ENCODE data around the gene TTLL7. TPM values are rescaled to one million over a fixed set of nuclear protein-coding genes. Genes with fewer than 3 reads are reported as not detected.

TTLL7 gene
- total RNA-seq, 2 experiments from 2014 or later: 2.9 to 5.3 TPM

GRCh38 chr1:83872515-83872914 is 126.4 kb downstream of the TTLL7 start:
- Mint-ChIP-seq H3K9me3 (ENCODE audit: low read depth) (no peaks in the 10 kb centered on the region), H3K4me3 (no peak overlapping the region), H3K36me3 (no peaks in the 10 kb centered on the region), H3K27me3 (peaks cover 3% of the 10 kb centered on the region), H3K4me1 (no peaks in the 10 kb centered on the region), H3K27ac (no peak overlapping the region)
- ATAC-seq: no peak
- no peak for DNase-seq
- CTCF ChIA-PET: no interaction called here

- Mint-ChIP-seq H3K27ac (no peak overlapping the region), H3K4me1 (peaks cover 8% of the 10 kb centered on the region), H3K27me3 (peaks cover 11% of the 10 kb centered on the region), H3K9me3 (ENCODE audit: low read depth) (no peaks in the 10 kb centered on the region), H3K36me3 (no peaks in the 10 kb centered on the region), H3K4me3 (no peak overlapping the region)
- ATAC-seq (no peak), DNase-seq (no peak)
- CTCF ChIA-PET: no interaction called here
Observed at GRCh38 chr1:83864991-83865390, 133.9 kb downstream of the TTLL7 start.

DNA sequence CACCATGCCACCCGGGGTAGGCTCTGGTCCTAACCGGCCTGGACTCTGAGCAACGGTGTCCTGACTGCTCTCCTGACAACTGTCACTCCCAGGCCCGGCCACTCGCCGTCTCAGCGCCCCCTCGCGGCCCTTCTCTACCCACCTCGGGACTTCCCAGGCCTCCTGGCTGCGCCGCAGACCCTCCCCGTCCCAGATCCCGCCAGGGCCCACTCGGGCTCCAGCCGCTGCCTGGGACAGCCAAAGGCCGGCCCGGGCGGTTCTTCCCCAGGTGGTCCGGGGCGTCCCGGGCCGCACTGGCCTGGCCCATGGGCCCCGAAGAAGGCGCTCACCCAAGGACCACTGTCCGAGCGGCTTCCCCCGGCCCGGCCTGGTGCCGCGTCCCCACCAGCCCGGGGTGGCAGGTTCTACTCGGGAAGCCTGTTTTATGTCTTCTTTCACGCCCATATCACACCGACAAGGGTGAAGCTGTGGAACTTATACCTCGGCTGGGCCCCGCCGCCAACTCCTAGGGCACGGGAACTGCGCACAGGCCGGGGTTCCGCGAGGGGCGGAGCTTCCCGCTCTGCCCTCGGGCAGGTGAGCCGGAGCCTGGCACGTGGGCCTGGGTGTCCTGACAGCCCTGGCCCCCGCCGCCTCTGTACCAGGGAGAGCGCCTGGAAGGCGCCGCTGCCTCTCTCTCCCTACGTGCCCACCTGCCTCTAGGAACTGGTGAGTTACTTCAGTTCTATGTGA is 138.3 kb downstream of the TTLL7 start:
- no peaks in the 10 kb centered on the region for H3K9me3 Mint-ChIP-seq (ENCODE audit: low read depth)
- H3K4me3 Mint-ChIP-seq: peak overlapping the region; percentile 53
- H3K36me3 Mint-ChIP-seq: no peaks in the 10 kb centered on the region
- H3K27me3 Mint-ChIP-seq: peaks cover 12% of the 10 kb centered on the region
- ATAC-seq (peak; percentile 91), DNase-seq (peak; percentile 75)
- CTCF ChIA-PET: interaction anchor here (1.0 kb wide), 2 partner anchors 48 to 724 kb away, joined by 3 to 4 read pairs; no protein-coding TSS in a partner anchor
- no peak overlapping the region for H3K27ac Mint-ChIP-seq
- H3K4me1 Mint-ChIP-seq: peaks cover 9% of the 10 kb centered on the region

- Mint-ChIP-seq H3K27ac (no peak overlapping the region), H3K36me3 (no peaks in the 10 kb centered on the region), H3K27me3 (peaks cover 12% of the 10 kb centered on the region), H3K4me1 (peaks cover 9% of the 10 kb centered on the region), H3K4me3 (no peak overlapping the region), H3K9me3 (ENCODE audit: low read depth) (no peaks in the 10 kb centered on the region)
- DNase-seq (no peak), ATAC-seq (no peak)
- CTCF ChIA-PET: no interaction called here
Observed at GRCh38 chr1:83857716-83858115, 141.2 kb downstream of the TTLL7 start.

GRCh38 chr1:83857103-83857502 is 141.8 kb downstream of the TTLL7 start:
- ATAC-seq (no peak), DNase-seq (no peak)
- Mint-ChIP-seq H3K4me1 (peaks cover 9% of the 10 kb centered on the region), H3K36me3 (no peaks in the 10 kb centered on the region), H3K27me3 (peaks cover 10% of the 10 kb centered on the region), H3K4me3 (no peak overlapping the region), H3K9me3 (ENCODE audit: low read depth) (no peaks in the 10 kb centered on the region), H3K27ac (no peak overlapping the region)
- CTCF ChIA-PET: no interaction called here

GRCh38 chr1:83856381-83856780 is 142.6 kb downstream of the TTLL7 start:
- no peak overlapping the region for H3K4me3 Mint-ChIP-seq
- H3K9me3 Mint-ChIP-seq (ENCODE audit: low read depth): no peaks in the 10 kb centered on the region
- ATAC-seq (no peak), DNase-seq (no peak)
- peaks cover 7% of the 10 kb centered on the region for H3K4me1 Mint-ChIP-seq
- no peak overlapping the region for H3K27ac Mint-ChIP-seq
- CTCF ChIA-PET: no interaction called here
- H3K36me3 Mint-ChIP-seq: no peaks in the 10 kb centered on the region
- peaks cover 6% of the 10 kb centered on the region for H3K27me3 Mint-ChIP-seq

DNA sequence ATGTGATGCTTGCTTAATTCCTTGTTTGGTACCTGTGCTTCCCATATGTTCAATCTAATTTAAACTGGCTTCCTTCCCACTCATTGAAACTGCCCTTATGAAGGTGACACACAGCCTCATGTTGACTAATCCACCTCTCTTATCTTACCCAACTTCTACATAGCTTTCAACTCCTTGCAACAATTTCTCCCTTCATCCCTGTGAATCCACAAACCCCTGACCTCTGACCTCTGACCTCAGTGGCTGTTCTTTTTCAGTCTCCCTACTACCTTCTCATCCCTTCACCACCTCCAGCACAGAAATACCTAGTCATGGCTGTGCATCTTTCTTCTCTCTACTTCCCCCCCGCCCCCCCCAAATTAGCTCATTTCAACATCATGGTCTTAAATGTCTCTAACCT is 144.5 kb downstream of the TTLL7 start:
- H3K4me3 Mint-ChIP-seq: no peak overlapping the region
- no peak for ATAC-seq
- no peaks in the 10 kb centered on the region for H3K27me3 Mint-ChIP-seq
- no peak overlapping the region for H3K27ac Mint-ChIP-seq
- peaks cover 9% of the 10 kb centered on the region for H3K4me1 Mint-ChIP-seq
- DNase-seq: no peak
- CTCF ChIA-PET: no interaction called here
- H3K9me3 Mint-ChIP-seq (ENCODE audit: low read depth): no peaks in the 10 kb centered on the region
- no peaks in the 10 kb centered on the region for H3K36me3 Mint-ChIP-seq

DNA sequence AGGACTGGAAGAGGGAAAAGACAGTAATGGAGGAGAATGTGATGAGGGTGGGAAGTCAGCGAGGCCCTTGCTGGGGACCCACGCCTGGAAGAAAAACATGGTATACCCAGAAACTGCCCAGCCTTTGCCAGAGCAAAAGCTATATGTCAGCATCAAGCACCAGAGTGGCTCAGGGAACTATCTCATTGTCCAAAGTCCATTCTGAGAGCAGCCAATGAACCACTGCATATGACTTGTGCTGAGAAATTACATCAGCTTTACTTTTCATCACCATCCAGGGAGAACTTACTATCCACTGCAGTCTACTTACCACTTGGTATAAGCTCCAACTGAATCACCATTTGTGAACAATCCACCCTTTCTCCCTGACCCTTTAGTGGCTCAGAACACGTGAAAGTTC is 148.1 kb downstream of the TTLL7 start:
- no peak for ATAC-seq
- DNase-seq: no peak
- H3K4me3 Mint-ChIP-seq: no peak overlapping the region
- CTCF ChIA-PET: interaction anchor here (0.9 kb wide), 1 partner anchor 9 kb away, joined by 3 read pairs; no protein-coding TSS in a partner anchor
- H3K4me1 Mint-ChIP-seq: peaks cover 10% of the 10 kb centered on the region
- no peak overlapping the region for H3K27ac Mint-ChIP-seq
- H3K9me3 Mint-ChIP-seq (ENCODE audit: low read depth): no peaks in the 10 kb centered on the region
- H3K36me3 Mint-ChIP-seq: no peaks in the 10 kb centered on the region
- H3K27me3 Mint-ChIP-seq: no peaks in the 10 kb centered on the region

DNA sequence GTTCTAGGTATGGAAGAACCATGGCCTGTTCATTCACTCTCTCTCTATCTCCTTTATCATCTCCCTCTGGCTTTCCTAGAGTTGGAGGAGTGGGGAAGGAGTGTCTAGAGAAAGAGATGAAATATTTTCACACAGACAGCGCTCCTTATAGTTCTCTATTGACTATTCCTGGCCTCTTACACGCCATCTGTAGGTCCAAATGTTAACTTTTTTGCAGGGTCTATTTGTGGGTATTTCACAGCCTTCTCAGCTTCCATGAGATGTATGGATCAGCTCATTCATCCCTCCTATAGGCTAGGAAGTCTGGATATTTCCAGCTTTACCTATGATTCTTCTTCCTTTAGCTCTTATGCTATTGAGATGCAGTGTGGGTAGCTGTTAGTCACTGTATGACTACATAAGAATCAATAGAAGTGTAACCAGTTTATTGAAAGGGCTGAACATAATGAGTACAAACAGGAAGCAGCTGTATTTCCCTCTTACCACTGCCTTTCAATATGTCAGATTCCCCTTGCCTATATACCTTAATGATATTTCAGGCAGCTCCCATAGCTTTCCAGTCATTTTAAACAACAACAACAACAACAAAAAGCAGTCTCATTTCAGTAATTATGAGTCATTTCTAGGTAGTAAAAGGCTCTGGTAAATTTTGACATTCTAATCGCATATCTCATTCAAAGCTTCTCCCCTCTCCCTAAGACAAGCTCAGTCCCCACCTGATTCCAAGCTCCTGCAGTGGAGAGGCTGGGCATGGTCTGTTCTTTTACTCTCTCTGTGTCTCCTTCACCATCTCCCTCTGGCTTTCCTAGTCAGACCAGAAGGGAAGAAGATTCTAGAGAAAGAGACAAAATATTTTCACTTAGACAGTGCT is 149.5 kb downstream of the TTLL7 start:
- ATAC-seq (peak; percentile 36), DNase-seq (no peak)
- Mint-ChIP-seq H3K9me3 (ENCODE audit: low read depth) (no peaks in the 10 kb centered on the region), H3K27ac (no peak overlapping the region), H3K27me3 (no peaks in the 10 kb centered on the region), H3K4me3 (no peak overlapping the region), H3K4me1 (peaks cover 10% of the 10 kb centered on the region), H3K36me3 (no peaks in the 10 kb centered on the region)
- CTCF ChIA-PET: no interaction called here

GRCh38 chr1:83846138-83846537 is 152.8 kb downstream of the TTLL7 start:
- DNase-seq (no peak), ATAC-seq (no peak)

GRCh38 chr1:83845437-83846071 is 153.4 kb downstream of the TTLL7 start:
- Mint-ChIP-seq H3K27me3 (no peaks in the 10 kb centered on the region), H3K36me3 (no peaks in the 10 kb centered on the region), H3K27ac (no peak overlapping the region), H3K4me1 (peaks cover 10% of the 10 kb centered on the region), H3K9me3 (ENCODE audit: low read depth) (no peaks in the 10 kb centered on the region), H3K4me3 (no peak overlapping the region)
- CTCF ChIA-PET: no interaction called here
- no peak for ATAC-seq
- no peak for DNase-seq

More at GRCh38 chr1:83846138-83846537, 152.8 kb downstream of the TTLL7 start:
- Mint-ChIP-seq H3K9me3 (ENCODE audit: low read depth) (no peaks in the 10 kb centered on the region), H3K27ac (no peak overlapping the region), H3K27me3 (no peaks in the 10 kb centered on the region), H3K4me1 (peaks cover 10% of the 10 kb centered on the region), H3K4me3 (no peak overlapping the region), H3K36me3 (no peaks in the 10 kb centered on the region)
- CTCF ChIA-PET: no interaction called here

GRCh38 chr1:83844546-83844945 is 154.4 kb downstream of the TTLL7 start:
- CTCF ChIA-PET: no interaction called here
- DNase-seq (no peak), ATAC-seq (no peak)
- Mint-ChIP-seq H3K27ac (no peak overlapping the region), H3K27me3 (no peaks in the 10 kb centered on the region), H3K36me3 (no peaks in the 10 kb centered on the region), H3K4me3 (no peak overlapping the region), H3K9me3 (ENCODE audit: low read depth) (no peaks in the 10 kb centered on the region), H3K4me1 (peaks cover 1% of the 10 kb centered on the region)

- H3K27ac Mint-ChIP-seq: no peak overlapping the region
- no peaks in the 10 kb centered on the region for H3K27me3 Mint-ChIP-seq
- H3K36me3 Mint-ChIP-seq: no peaks in the 10 kb centered on the region
Observed at GRCh38 chr1:83839566-83840173, 159.3 kb downstream of the TTLL7 start.

More at GRCh38 chr1:83839566-83840173, 159.3 kb downstream of the TTLL7 start:
- ATAC-seq (no peak), DNase-seq (no peak)
- H3K4me1 Mint-ChIP-seq: no peaks in the 10 kb centered on the region
- no peaks in the 10 kb centered on the region for H3K9me3 Mint-ChIP-seq (ENCODE audit: low read depth)
- H3K4me3 Mint-ChIP-seq: no peak overlapping the region
- CTCF ChIA-PET: no interaction called here

All from activated CD8-positive, alpha-beta memory T cell treated with anti-CD3 and anti-CD28 coated beads, Interleukin-2, amount 10 ng/mL, durations not matched to agents 7 days and 5 days (primary cell).